ENCODE data around the gene PHF12. TPM values are rescaled to one million over a fixed set of nuclear protein-coding genes. Genes with fewer than 3 reads are reported as not detected.

The PHF12 gene
- 10.3 and 10.4 TPM in 2 replicates for total RNA-seq

GRCh38 chr17:28951428-28951990, at the start of gene PHF12:
Gene PHF12, minus strand, starts transcription at chr17:28951518. Its CDS starts 558 bp downstream, at chr17:28950960.

DNA sequence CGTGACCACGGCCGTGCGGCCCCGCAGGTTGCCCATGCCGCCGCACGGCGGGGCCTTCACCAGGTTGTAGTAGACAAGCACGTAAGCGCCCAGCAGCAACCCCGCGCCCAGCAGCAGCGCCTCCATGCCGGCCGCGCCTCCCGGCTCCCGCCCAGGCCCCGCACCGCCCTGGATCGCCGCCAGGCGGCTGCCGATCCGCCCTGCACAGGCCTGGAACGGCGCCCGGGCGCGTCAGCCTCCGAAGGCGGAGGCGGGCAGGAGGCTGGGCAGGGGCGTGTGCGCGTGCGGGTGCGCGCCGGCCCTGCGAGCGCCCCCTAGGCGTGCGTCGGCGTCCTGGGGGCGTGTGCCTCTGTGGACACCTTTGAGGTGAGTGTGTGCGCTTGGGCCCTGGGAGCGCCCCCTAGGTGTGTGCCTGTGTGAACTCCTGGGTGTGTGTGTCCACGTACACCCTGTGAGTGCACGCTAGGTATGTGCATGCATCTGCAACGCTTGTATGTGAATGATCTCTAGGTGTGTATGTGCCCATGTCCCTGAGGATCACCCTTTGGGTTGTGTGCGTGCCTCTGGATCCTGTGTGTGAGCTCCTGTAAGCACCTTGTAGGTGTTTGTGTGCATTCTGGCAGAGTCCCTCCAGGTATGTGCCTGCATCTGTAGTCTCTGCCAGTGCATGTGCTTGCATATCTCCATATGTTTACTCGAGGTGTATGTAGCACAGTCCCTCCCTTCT, 48.3 kb downstream of the PHF12 start, which contains the start of gene DHRS13:
TSS of gene DHRS13 (minus strand) at position 261 of the 727 bp plus-strand sequence. CDS start at position 126, 135 bp downstream.

GRCh38 chr17:28896884-28897768, 54.2 kb downstream of the PHF12 start, which contains the start of gene FLOT2:
Gene FLOT2, minus strand, starts transcription at chr17:28897733. Its CDS starts 159 bp downstream, at chr17:28897574.

Other genes with a start within 250 kb of the PHF12 start
- 1.1 and 2.0 TPM in 2 replicates for gene PROCA1, start 239.6 kb downstream of the PHF12 start, total RNA-seq
- 185 and 201 TPM in 2 replicates for gene RAB34, start 233.7 kb downstream of the PHF12 start, total RNA-seq
- 906 and 915 TPM in 2 replicates for gene RPL23A, start 231.5 kb downstream of the PHF12 start, total RNA-seq
- gene TLCD1, start 225.3 kb downstream of the PHF12 start, total RNA-seq = 3.7 and 5.7 TPM in 2 replicates
- 4.4 and 4.7 TPM in 2 replicates for gene NEK8, start 222.7 kb downstream of the PHF12 start, total RNA-seq
- 18.1 and 23.9 TPM in 2 replicates for gene TRAF4, start 207.5 kb downstream of the PHF12 start, total RNA-seq
- gene FAM222B, start 108.7 kb downstream of the PHF12 start, total RNA-seq = 2.4 and 2.8 TPM in 2 replicates
- 13.6 and 15.2 TPM in 2 replicates for gene ERAL1, start 96.5 kb downstream of the PHF12 start, total RNA-seq
- 39.9 and 43.3 TPM in 2 replicates for gene FLOT2, start 53.8 kb downstream of the PHF12 start, total RNA-seq
- 1.2 and 2.4 TPM in 2 replicates for gene DHRS13, start 48.4 kb downstream of the PHF12 start, total RNA-seq
- gene SEZ6, start 54.5 kb upstream of the PHF12 start, total RNA-seq = not detected in 2 replicates
- gene PIPOX, start 91.6 kb upstream of the PHF12 start, total RNA-seq = 2.7 and 2.8 TPM in 2 replicates
- gene MYO18A, start 228.9 kb upstream of the PHF12 start, total RNA-seq = 59.6 and 71.7 TPM in 2 replicates

Measured in aortic smooth muscle cell (primary cell).